Measurements from ENCODE around the gene CENPO. TPM values are rescaled to one million over a fixed set of nuclear protein-coding genes. Genes with fewer than 3 reads are reported as not detected.

CENPO gene
- total RNA-seq, 1 experiment from 2014 or later, result 33.0 TPM

DNA sequence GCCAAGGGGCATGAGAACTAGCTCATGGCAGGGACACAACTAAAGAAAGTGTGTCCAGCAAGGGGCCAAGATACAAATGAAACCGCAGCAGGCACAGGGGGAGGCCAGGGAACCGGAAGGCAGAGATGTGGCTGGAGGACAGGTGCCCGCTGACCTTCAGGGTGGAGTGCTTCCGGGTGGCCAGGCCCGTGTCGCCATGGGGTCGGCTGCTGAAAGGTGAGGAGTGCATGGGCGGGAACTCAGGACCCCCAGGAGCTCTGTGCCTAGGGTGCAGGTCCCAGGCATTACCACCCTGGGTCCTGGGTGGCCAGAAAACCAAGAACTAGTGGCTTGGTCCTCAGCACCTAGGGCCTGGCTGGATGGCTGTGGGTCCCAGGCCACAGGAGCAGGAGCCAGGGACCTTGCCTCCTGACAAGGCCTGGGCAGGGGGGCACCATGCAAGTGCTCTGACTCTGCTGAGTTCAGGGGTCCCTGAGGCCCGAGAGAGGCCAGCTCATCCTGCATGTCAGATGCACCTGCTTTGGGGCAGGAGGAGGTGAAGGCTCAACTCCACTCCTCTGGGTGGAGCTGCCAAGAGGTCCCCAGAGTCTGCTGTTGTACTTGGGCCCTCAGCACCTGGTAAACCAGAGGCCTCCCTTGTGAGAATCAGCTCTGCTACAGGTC lies 50.9 kb downstream of the CENPO start:
- ChIA-PET POLR2A (ENCODE audit: unreplicated experiment) (no interaction called here), CTCF (no interaction called here)

DNA sequence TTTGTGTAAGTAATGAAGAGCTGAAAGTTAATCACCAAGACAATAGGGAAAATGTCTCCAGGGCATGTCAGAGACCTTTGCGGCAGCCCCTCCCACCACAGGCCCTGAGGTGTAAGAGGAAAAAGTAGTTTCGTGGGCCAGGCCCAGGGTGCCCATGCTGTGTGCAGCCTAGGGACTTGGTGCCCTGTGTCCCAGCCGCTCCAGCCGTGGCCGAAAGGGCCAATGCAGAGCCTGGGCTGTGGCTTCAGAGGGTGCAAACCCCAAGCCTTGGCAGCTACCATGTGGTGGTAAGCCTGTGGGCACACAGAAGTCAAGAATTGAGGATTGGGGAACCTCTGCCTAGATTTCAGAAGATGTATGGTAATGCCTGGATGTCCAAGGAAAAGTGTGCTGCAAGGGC lies 52.5 kb downstream of the CENPO start:
- BruUV-seq (replicated peaks), result no TSS peak
- Histone ChIP-seq H2AFZ (no peak overlapping the region), H3K9me2 (ENCODE audit: insufficient read depth) (no peaks in the 10 kb centered on the region), H3F3A (ENCODE audit: insufficient read depth, low read depth) (no peaks in the 10 kb centered on the region), H3K27me3 (ENCODE audit: insufficient read depth, low read depth) (no peaks in the 10 kb centered on the region), H3K27ac (no peak overlapping the region), H3K4me1 (replicated peaks; ENCODE audit: insufficient read depth) (no peaks in the 10 kb centered on the region), H3K36me3 (ENCODE audit: low read depth) (no peaks in the 10 kb centered on the region), H3K4me3 (no peak overlapping the region), H3K9me3 (ENCODE audit: insufficient read depth, low read depth) (no peaks in the 10 kb centered on the region), H4K20me1 (ENCODE audit: insufficient read depth) (no peaks in the 10 kb centered on the region), H3K4me2 (no peak overlapping the region), H3K79me2 (ENCODE audit: low read depth) (no peaks in the 10 kb centered on the region)
- CTCF ChIA-PET, result no interaction called here
- POLR2A ChIA-PET (ENCODE audit: unreplicated experiment), result no interaction called here
- TF ChIP-seq, protein P1, sequence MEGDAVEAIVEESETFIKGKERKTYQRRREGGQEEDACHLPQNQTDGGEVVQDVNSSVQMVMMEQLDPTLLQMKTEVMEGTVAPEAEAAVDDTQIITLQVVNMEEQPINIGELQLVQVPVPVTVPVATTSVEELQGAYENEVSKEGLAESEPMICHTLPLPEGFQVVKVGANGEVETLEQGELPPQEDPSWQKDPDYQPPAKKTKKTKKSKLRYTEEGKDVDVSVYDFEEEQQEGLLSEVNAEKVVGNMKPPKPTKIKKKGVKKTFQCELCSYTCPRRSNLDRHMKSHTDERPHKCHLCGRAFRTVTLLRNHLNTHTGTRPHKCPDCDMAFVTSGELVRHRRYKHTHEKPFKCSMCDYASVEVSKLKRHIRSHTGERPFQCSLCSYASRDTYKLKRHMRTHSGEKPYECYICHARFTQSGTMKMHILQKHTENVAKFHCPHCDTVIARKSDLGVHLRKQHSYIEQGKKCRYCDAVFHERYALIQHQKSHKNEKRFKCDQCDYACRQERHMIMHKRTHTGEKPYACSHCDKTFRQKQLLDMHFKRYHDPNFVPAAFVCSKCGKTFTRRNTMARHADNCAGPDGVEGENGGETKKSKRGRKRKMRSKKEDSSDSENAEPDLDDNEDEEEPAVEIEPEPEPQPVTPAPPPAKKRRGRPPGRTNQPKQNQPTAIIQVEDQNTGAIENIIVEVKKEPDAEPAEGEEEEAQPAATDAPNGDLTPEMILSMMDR (conservative IDR thresholded peaks at IDR 0.05), result no peak
- TF ChIP-seq EZH2 (IDR thresholded peaks at IDR 0.05; ENCODE audit: low read depth), result no peak
- DNase-seq, result no peak
- intact Hi-C loops (cut with micrococcal nuclease; ENCODE audit: unreplicated experiment), result no loop called here

More for the DNA sequence above, 50.9 kb downstream of the CENPO start:
- TF ChIP-seq, protein P1 (conservative IDR thresholded peaks at IDR 0.05), result no peak
- no peak for TF ChIP-seq EZH2 (IDR thresholded peaks at IDR 0.05; ENCODE audit: low read depth)
- Histone ChIP-seq H3K4me3 (no peak overlapping the region), H4K20me1 (ENCODE audit: insufficient read depth) (no peaks in the 10 kb centered on the region), H3K36me3 (ENCODE audit: low read depth) (no peaks in the 10 kb centered on the region), H3K79me2 (ENCODE audit: low read depth) (no peaks in the 10 kb centered on the region), H3K9me3 (ENCODE audit: insufficient read depth, low read depth) (no peaks in the 10 kb centered on the region), H3K4me2 (no peak overlapping the region), H3K4me1 (replicated peaks; ENCODE audit: insufficient read depth) (no peaks in the 10 kb centered on the region), H3K27me3 (ENCODE audit: insufficient read depth, low read depth) (no peaks in the 10 kb centered on the region), H3K27ac (no peak overlapping the region), H3K9me2 (ENCODE audit: insufficient read depth) (no peaks in the 10 kb centered on the region), H2AFZ (no peak overlapping the region), H3F3A (ENCODE audit: insufficient read depth, low read depth) (no peaks in the 10 kb centered on the region)
- no peak for DNase-seq
- no TSS peak for BruUV-seq (replicated peaks)
- intact Hi-C loops (cut with micrococcal nuclease; ENCODE audit: unreplicated experiment), result no loop called here

DNA sequence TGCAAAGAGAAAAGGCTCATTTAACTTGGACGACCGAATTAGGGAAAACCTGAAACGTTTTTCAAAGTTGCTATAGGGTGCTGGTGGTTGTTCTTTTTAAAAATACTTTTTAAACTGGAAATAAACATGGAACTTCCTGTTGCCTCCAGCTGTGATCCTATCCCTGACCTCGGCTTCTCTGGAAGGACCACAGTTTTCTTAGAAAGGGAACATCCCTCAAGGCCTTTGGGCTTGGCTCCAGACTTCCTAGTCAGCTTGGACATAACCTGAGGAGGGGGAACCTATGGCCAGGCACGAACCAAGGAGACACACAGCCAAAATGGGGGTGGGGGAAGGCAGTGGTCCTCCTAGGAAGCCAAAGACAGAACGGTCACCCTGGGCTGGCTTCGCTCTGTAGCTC lies 57.7 kb downstream of the CENPO start:
- H2AFZ ChIP-seq, result no peak overlapping the region
- no TSS peak for BruUV-seq (replicated peaks)
- ChIA-PET POLR2A (ENCODE audit: unreplicated experiment) (no interaction called here), CTCF (no interaction called here)
- H3K4me1 ChIP-seq (replicated peaks; ENCODE audit: insufficient read depth), result no peaks in the 10 kb centered on the region
- no peaks in the 10 kb centered on the region for H3K36me3 ChIP-seq (ENCODE audit: low read depth)
- H3K27me3 ChIP-seq (ENCODE audit: insufficient read depth, low read depth), result no peaks in the 10 kb centered on the region
- no peak overlapping the region for H3K4me2 ChIP-seq
- H3K27ac ChIP-seq, result no peak overlapping the region
- no peaks in the 10 kb centered on the region for H4K20me1 ChIP-seq (ENCODE audit: insufficient read depth)
- TF ChIP-seq EZH2 (IDR thresholded peaks at IDR 0.05; ENCODE audit: low read depth), result no peak
- TF ChIP-seq, protein P1 (conservative IDR thresholded peaks at IDR 0.05), result no peak
- no peak overlapping the region for H3K4me3 ChIP-seq
- no peaks in the 10 kb centered on the region for H3K9me3 ChIP-seq (ENCODE audit: insufficient read depth, low read depth)
- no peaks in the 10 kb centered on the region for H3K79me2 ChIP-seq (ENCODE audit: low read depth)
- H3F3A ChIP-seq (ENCODE audit: insufficient read depth, low read depth), result no peaks in the 10 kb centered on the region
- intact Hi-C loops (cut with micrococcal nuclease; ENCODE audit: unreplicated experiment), result no loop called here
- no peaks in the 10 kb centered on the region for H3K9me2 ChIP-seq (ENCODE audit: insufficient read depth)
- no peak for DNase-seq
